ENCODE results near the gene CDC45. TPM values are rescaled to one million over a fixed set of nuclear protein-coding genes. Genes with fewer than 3 reads are reported as not detected.

Gene CDC45
- total RNA-seq, 1 donor: 0.72 TPM

DNA sequence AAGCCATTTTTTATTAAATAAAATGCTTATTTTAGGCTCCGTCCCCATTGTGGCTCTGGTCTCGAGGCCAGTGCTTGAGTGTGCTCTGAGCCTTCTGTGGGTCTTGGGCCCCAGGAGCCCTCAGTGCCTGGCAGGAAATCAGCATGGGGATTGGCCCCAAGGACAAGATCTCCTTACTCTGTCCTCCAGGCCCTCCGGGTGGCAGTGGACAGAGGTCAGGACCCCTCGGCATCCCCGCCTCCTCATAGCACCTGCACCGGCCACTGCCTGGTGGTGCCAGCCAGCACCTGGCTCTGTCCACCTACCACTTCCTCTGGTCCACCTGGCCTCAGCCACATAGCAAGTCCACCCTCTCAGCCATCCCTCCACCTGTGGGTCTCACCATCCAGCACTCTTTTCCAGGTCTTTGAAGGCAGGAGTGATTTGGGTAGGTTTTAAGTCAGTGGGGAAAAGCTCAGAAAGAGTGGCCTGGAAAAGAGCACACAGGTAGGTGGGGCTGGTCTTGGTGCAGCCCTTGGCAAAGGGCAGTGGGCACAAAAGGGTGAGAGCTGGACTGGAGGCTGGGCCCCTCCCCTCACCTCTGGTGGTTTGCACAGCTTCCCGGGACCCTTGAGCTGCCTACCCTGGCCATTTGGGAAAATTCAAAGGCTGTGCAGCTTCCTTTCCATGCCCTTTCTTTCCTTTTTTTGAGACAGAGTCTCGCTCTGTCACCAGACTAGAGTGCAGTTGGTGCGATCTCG is 41.0 kb downstream of the CDC45 start:
- H3K4me2 ChIP-seq (ENCODE audit: insufficient read depth, low read length): no peak overlapping the region
- H4K20me1 ChIP-seq (ENCODE audit: insufficient read depth, low read length): no peaks in the 10 kb centered on the region
- H3K27me3 ChIP-seq (ENCODE audit: insufficient read depth, low read length): peaks cover 23% of the 10 kb centered on the region
- no peak overlapping the region for H2AFZ ChIP-seq (ENCODE audit: low read length)
- TF ChIP-seq, protein P1, sequence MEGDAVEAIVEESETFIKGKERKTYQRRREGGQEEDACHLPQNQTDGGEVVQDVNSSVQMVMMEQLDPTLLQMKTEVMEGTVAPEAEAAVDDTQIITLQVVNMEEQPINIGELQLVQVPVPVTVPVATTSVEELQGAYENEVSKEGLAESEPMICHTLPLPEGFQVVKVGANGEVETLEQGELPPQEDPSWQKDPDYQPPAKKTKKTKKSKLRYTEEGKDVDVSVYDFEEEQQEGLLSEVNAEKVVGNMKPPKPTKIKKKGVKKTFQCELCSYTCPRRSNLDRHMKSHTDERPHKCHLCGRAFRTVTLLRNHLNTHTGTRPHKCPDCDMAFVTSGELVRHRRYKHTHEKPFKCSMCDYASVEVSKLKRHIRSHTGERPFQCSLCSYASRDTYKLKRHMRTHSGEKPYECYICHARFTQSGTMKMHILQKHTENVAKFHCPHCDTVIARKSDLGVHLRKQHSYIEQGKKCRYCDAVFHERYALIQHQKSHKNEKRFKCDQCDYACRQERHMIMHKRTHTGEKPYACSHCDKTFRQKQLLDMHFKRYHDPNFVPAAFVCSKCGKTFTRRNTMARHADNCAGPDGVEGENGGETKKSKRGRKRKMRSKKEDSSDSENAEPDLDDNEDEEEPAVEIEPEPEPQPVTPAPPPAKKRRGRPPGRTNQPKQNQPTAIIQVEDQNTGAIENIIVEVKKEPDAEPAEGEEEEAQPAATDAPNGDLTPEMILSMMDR (IDR thresholded peaks at IDR 0.05; ENCODE audit: extremely low read depth, low read depth, low read length): no peak
- DNase-seq (ENCODE audit: insufficient read length, low spot score, missing footprints): peak; percentile 69
- no peaks in the 10 kb centered on the region for H3K4me1 ChIP-seq (ENCODE audit: insufficient read depth, low read length)
- no peak overlapping the region for H3K27ac ChIP-seq (ENCODE audit: low read depth, low read length)
- H3K36me3 ChIP-seq (ENCODE audit: insufficient read depth, low read length): no peaks in the 10 kb centered on the region
- H3K79me2 ChIP-seq (ENCODE audit: insufficient read depth, low read length): no peaks in the 10 kb centered on the region
- H3K9me3 ChIP-seq (ENCODE audit: low read depth, low read length): no peaks in the 10 kb centered on the region
- no peak overlapping the region for H3K4me3 ChIP-seq (ENCODE audit: insufficient read depth, low read length)

DNA sequence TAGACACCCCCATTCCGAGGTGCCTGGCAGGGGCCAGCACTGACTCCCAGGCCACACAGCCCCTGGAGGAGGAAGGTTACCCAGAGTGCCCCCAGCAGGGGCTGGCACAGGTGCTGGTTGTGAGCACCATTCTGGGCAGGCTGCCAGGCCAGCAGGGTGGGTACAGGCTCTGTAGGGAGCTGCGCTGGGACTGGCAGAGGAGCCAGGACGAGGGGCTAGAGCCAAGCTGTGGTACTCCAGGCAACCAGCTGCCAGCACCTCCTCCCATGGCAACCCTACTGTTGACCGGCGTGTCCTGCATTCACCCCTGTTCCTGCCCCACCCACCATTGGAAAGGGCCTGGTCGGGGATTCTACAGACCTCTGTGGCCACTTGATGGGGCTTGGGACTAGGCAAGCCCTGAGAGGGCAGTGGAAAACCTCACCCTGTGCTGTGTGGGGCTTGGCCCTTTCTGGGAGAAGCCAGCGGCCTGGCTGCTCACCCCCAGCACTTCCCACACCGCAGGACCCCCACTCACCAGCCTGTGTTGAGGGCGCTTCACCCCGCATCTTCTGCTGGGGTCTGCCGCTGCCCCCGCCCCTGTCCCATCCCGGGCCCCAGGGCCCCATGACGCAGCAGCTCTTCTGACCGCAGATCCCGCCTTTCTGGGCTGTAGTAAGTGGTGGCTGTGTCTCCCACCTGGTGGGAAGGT is 42.6 kb downstream of the CDC45 start:
- H3K4me1 ChIP-seq (ENCODE audit: insufficient read depth, low read length): no peaks in the 10 kb centered on the region
- no peak overlapping the region for H3K27ac ChIP-seq (ENCODE audit: low read depth, low read length)
- H2AFZ ChIP-seq (ENCODE audit: low read length): no peak overlapping the region
- no peaks in the 10 kb centered on the region for H3K9me3 ChIP-seq (ENCODE audit: low read depth, low read length)
- no peak overlapping the region for H3K4me2 ChIP-seq (ENCODE audit: insufficient read depth, low read length)
- TF ChIP-seq, protein P1 (IDR thresholded peaks at IDR 0.05; ENCODE audit: extremely low read depth, low read depth, low read length): no peak
- no peaks in the 10 kb centered on the region for H3K36me3 ChIP-seq (ENCODE audit: insufficient read depth, low read length)
- H3K79me2 ChIP-seq (ENCODE audit: insufficient read depth, low read length): no peaks in the 10 kb centered on the region
- DNase-seq (ENCODE audit: insufficient read length, low spot score, missing footprints): peak; percentile 80
- H4K20me1 ChIP-seq (ENCODE audit: insufficient read depth, low read length): no peaks in the 10 kb centered on the region
- H3K27me3 ChIP-seq (ENCODE audit: insufficient read depth, low read length): peaks cover 23% of the 10 kb centered on the region
- H3K4me3 ChIP-seq (ENCODE audit: insufficient read depth, low read length): no peak overlapping the region

DNA sequence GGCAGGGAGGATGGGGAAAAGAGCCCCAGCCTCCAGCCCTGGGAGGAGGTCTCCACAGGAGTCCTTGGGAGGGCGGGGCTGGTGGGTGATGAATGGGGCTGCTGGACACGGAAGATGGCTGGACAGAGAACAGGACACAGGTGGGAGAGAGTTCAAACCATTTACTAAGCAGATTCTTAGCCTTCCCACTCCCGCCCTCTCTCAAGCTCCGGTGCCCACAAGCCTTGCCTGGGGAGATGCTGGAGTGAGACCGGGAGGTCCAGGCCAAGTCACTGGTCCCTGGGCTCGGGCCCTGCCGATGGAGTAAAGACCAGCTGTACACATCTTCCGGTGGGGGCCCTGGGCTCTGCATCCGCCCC is 43.1 kb downstream of the CDC45 start:
- TF ChIP-seq, protein P1 (IDR thresholded peaks at IDR 0.05; ENCODE audit: extremely low read depth, low read depth, low read length): no peak
- H3K4me1 ChIP-seq (ENCODE audit: insufficient read depth, low read length): peaks cover 2% of the 10 kb centered on the region
- H3K4me3 ChIP-seq (ENCODE audit: insufficient read depth, low read length): peak overlapping the region; percentile 47
- no peaks in the 10 kb centered on the region for H3K79me2 ChIP-seq (ENCODE audit: insufficient read depth, low read length)
- no peaks in the 10 kb centered on the region for H4K20me1 ChIP-seq (ENCODE audit: insufficient read depth, low read length)
- peak; percentile 77 for DNase-seq (ENCODE audit: insufficient read length, low spot score, missing footprints)
- H3K9me3 ChIP-seq (ENCODE audit: low read depth, low read length): no peaks in the 10 kb centered on the region
- peaks cover 23% of the 10 kb centered on the region for H3K27me3 ChIP-seq (ENCODE audit: insufficient read depth, low read length)
- no peak overlapping the region for H3K27ac ChIP-seq (ENCODE audit: low read depth, low read length)
- H2AFZ ChIP-seq (ENCODE audit: low read length): peak overlapping the region; percentile 41
- H3K36me3 ChIP-seq (ENCODE audit: insufficient read depth, low read length): no peaks in the 10 kb centered on the region
- peak overlapping the region; percentile 69 for H3K4me2 ChIP-seq (ENCODE audit: insufficient read depth, low read length)
